Duodenal mucosa (tissue), 2 donors: ENCODE data around the gene HSP90B1.
A peak's percentile ranks its signal among the peaks of the same experiment; 100 is the strongest.

Experiments
- H3K27ac ChIP-seq: one replicate; pipeline ENCODE4 v1.7.0; 2013; ENCODE audit warnings: low read depth, low read length
- H3K27me3 ChIP-seq, 2 donors: one replicate each; pipeline ENCODE4 v1.7.0; 2013; ENCODE audit warnings: low read length in 2 of 2, control low read depth in 1 of 2; ENCODE audit not compliant: insufficient read depth in 2 of 2, control insufficient read depth in 1 of 2
- H3K36me3 ChIP-seq, 2 donors: one replicate each; pipeline ENCODE4 v1.7.0; 2013; ENCODE audit warnings: low read length in 2 of 2, control low read depth in 1 of 2; ENCODE audit not compliant: insufficient read depth in 2 of 2, control insufficient read depth in 1 of 2
- H3K4me1 ChIP-seq, 2 donors: one replicate each; pipeline ENCODE4 v1.7.0; 2013; ENCODE audit warnings: low read length in 2 of 2, control low read depth in 1 of 2; ENCODE audit not compliant: insufficient read depth in 2 of 2, control insufficient read depth in 1 of 2
- H3K4me3 ChIP-seq, 2 donors: one replicate each; pipeline ENCODE4 v1.7.0; 2013; ENCODE audit warnings: low read length in 2 of 2, low read depth in 1 of 2
- H3K9ac ChIP-seq, 2 donors: one replicate each; pipeline ENCODE4 v1.7.0; 2013; ENCODE audit warnings: low read length in 2 of 2, low read depth in 1 of 2
- H3K9me3 ChIP-seq, 2 donors: one replicate each; pipeline ENCODE4 v1.7.0; 2013; ENCODE audit warnings: low read length in 2 of 2, control low read depth in 1 of 2; ENCODE audit not compliant: control insufficient read depth in 1 of 2

HSP90B1 gene

GRCh38 chr12:103929046-103929783, 995 bp upstream of the HSP90B1 start:
- no peaks in the 10 kb centered on the region for H3K27me3 ChIP-seq
- H3K4me3 ChIP-seq: peak overlapping the region; percentile 65 to 86
- peaks cover 32 to 37% of the 10 kb centered on the region in 2 donors for H3K4me1 ChIP-seq
- H3K9ac ChIP-seq: peak overlapping the region; percentile 60 to 86
- H3K9me3 ChIP-seq: no peaks in the 10 kb centered on the region
- peaks cover 12 to 13% of the 10 kb centered on the region in 2 donors for H3K36me3 ChIP-seq
- peak overlapping the region; percentile 96 for H3K27ac ChIP-seq

DNA sequence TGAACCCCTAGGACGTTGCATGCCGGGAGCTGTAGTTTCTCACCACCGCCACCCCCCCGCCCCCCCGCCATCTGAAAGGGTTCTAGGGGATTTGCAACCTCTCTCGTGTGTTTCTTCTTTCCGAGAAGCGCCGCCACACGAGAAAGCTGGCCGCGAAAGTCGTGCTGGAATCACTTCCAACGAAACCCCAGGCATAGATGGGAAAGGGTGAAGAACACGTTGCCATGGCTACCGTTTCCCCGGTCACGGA, 501 bp upstream of the HSP90B1 start:
- peak overlapping the region in 1 of 2 donors; percentile 86 for H3K9ac ChIP-seq
- H3K27ac ChIP-seq: peak overlapping the region; percentile 96
- peaks cover 32 to 41% of the 10 kb centered on the region in 2 donors for H3K4me1 ChIP-seq

DNA sequence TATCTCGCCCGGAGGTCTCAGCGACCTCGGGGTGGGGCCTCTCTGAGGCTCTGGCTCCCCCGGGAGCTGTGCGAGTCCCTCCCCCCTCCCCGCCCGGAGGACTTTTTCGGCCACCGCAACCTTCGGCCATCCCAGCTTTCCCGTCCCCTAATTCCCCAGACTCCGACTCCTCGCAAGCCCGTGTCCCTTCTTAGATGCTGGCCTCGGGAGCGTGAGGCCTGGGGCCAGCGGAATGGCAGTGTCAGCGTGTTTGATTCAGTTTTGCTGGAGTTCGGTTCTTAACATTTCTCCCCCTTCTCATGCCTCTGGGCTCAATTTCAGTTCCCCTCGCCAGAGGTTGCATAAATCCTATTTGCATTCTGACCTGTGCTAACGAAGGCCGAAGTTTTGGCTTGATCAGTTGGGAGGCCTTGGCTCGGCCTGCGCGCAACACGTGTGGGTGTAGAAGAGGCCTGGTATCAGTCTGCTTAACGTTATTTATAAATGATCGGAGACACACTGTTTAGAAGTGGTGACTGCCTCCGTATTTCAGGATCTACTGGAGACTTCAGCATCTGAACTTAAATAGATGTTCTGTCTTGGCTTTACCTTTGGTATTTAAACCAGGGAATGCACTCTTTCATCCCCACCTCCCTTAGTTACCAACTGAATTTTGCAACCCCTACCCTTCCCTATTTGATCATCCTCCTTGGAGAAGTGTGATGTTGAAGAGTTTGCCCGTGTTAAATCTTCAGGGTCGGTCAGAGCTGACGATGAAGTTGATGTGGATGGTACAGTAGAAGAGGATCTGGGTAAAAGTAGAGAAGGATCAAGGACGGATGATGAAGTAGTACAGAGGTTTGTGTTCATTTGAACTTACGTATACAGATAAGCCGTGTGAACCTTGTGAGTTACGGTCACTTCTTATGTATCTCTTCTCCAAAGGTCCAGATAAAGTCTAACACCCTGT, 851 bp downstream of the HSP90B1 start:
- Histone ChIP-seq H3K36me3 (peaks cover 28 to 31% of the 10 kb centered on the region in 2 donors), H3K27ac (peak overlapping the region; percentile 93), H3K27me3 (no peaks in the 10 kb centered on the region), H3K4me3 (peak overlapping the region; percentile 86 to 93), H3K4me1 (peaks cover 44 to 48% of the 10 kb centered on the region in 2 donors), H3K9me3 (no peaks in the 10 kb centered on the region), H3K9ac (peak overlapping the region; percentile 74 to 95)

More for the DNA sequence above, 501 bp upstream of the HSP90B1 start:
- Histone ChIP-seq H3K9me3 (no peaks in the 10 kb centered on the region), H3K4me3 (peak overlapping the region; percentile 65 to 86), H3K36me3 (peaks cover 16 to 18% of the 10 kb centered on the region in 2 donors), H3K27me3 (no peaks in the 10 kb centered on the region)

DNA sequence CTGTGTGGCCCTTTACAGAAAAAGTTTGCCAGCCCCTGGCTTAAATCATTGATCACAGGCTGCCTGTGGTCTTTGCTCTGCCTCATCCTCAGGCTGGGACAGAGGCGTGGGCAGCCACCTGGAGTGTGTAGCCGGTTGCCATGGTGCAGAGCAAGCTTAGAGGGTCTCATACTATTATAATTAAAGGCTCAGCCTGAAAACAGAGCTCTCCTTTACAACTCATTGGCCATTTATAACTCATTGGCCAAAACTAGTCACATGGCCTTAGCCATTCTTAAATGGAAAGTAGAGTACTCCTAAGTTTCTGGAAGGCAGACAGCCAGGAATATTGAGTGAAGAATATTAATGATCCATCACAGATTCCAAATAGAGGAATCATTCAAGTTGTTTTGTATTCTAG, 3.0 kb downstream of the HSP90B1 start:
- H3K9ac ChIP-seq: no peak overlapping the region
- H3K27ac ChIP-seq: no peak overlapping the region
- peaks cover 33 to 52% of the 10 kb centered on the region in 2 donors for H3K36me3 ChIP-seq
- no peaks in the 10 kb centered on the region for H3K27me3 ChIP-seq
- no peaks in the 10 kb centered on the region for H3K9me3 ChIP-seq
- peak overlapping the region; percentile 86 to 93 for H3K4me3 ChIP-seq
- peaks cover 48% of the 10 kb centered on the region in 2 donors for H3K4me1 ChIP-seq

DNA sequence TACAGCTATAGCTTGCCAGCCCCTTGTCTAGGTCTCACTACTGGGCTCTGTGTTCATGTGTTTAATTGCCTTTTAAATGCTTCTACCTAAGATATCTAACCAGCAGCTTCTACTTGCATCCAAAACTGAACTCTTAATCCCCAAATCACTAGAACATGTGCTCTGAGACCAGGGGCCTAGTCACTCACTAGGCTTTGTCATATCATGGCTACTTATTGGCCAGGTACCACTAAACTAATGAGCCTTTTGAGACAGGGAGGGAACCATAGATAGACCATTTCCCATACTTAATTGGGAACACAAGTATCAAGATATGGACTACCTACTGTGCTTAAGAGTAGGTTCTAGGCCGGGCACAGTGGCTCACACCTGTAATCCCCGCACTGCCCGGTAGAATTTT, 6.5 kb downstream of the HSP90B1 start:
- no peaks in the 10 kb centered on the region for H3K27me3 ChIP-seq
- peaks cover 37% of the 10 kb centered on the region in 2 donors for H3K4me1 ChIP-seq
- H3K27ac ChIP-seq: no peak overlapping the region
- H3K36me3 ChIP-seq: peaks cover 60 to 86% of the 10 kb centered on the region in 2 donors
- no peak overlapping the region for H3K4me3 ChIP-seq
- no peaks in the 10 kb centered on the region for H3K9me3 ChIP-seq
- no peak overlapping the region for H3K9ac ChIP-seq

DNA sequence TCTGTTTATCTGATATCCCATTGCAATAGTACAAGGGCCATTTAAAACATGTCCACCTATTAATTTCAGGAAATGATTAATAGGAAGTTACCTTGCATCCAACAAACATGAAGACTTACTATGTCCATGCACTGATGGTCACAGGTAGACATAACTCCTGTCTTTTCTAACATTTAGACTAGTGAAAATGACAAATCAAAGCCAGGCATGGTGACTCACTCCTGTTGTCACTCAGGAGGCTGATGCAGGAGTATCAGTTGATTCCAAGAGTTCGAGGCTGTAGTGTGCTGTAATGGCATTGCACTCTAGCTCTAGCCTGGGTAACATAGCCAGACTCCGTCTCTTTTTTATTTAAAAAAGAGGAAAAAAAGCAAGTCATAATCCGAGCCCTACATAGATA, 14.8 kb downstream of the HSP90B1 start:
- Histone ChIP-seq H3K9ac (no peak overlapping the region), H3K4me3 (no peak overlapping the region), H3K27me3 (no peaks in the 10 kb centered on the region), H3K36me3 (peaks cover 79 to 98% of the 10 kb centered on the region in 2 donors), H3K27ac (no peak overlapping the region), H3K9me3 (no peaks in the 10 kb centered on the region), H3K4me1 (no peaks in the 10 kb centered on the region)

DNA sequence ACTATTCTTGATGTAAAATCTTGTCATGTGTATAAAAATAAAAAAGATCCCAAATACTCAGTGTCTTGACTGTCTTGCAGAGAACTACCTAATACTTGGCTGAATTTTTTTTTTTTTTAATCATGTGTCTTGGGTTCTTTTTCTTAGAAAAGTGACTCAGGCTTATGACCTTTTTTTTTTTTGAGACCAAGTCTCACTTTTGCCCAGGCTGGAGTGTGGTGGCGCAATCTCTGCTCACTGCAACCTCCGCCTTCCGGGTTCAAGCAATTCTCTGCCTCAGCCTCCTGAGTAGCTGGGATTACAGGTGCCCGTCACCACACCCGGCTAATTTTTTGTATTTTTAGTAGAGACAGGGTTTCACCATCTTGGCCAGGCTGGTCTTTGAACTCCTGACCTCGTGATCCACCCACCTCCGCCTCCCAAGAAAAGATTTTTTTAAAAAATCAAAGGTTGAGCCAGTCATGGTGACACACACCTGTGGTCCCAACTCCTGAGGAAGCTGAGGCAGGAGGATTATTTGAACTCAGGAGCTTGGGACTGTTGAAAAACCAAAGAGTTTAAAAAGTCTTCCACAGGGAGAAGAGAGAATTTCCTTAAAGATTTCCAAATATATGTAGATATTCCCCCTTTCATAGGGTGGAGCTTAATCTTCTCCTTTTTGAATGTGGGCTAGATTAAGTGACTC, 17.8 kb downstream of the HSP90B1 start:
- H3K4me1 ChIP-seq: no peaks in the 10 kb centered on the region
- no peak overlapping the region for H3K27ac ChIP-seq
- H3K9me3 ChIP-seq: no peaks in the 10 kb centered on the region
- H3K9ac ChIP-seq: no peak overlapping the region
- no peak overlapping the region for H3K4me3 ChIP-seq
- peaks cover 61 to 96% of the 10 kb centered on the region in 2 donors for H3K36me3 ChIP-seq
- no peaks in the 10 kb centered on the region for H3K27me3 ChIP-seq

DNA sequence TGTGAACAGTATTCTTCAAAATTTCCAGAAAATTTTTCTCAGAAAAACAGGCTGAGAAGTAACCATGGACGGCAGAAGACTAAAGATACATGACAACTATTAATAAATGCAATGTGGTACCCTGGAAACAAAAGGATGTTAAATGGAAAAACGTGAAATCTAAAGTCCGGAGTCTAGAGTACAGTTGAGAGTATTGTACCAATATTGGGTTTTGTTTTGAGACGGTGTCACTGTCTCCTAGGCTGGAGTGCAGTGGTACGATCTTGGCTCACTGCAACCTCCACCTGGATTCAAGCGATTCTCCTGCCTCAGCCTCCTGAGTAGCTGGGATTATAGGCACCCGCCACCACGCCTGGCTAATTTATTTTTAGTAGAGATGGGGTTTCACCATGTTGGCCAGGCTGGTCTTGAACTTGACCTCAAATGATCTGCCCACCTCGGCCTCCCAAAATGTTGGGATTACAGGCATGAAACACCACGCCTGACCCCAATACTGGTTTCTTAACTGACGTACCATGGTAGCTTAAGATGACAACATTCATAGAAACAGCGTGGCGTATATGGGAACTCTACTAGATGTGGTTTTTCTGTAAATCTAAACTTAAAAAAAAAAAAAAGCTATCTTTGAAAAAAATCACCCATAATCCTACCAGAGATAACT, 18.7 kb downstream of the HSP90B1 start:
- Histone ChIP-seq H3K9me3 (no peaks in the 10 kb centered on the region), H3K27me3 (no peaks in the 10 kb centered on the region), H3K4me1 (no peaks in the 10 kb centered on the region), H3K36me3 (peaks cover 53 to 96% of the 10 kb centered on the region in 2 donors), H3K4me3 (no peak overlapping the region), H3K9ac (no peak overlapping the region), H3K27ac (no peak overlapping the region)

DNA sequence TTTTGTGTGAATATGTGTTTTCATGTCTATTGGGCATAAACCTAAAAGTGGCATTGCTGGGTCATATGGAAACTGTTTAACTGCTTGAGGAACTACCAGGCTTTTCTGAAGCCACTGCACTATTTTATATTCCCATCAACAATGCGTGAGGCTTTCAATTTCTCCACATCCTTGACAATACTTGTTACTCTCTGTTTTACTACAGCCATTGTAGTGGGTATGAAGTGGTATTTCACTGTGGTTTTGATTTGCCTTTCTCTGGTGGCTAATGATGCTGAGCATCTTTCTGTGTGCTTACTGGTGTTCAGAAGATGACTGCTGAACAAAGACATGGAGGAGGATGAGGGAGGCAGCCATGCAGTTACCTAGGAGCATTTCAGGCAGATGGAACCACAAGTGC, 22.3 kb downstream of the HSP90B1 start:
- H3K27ac ChIP-seq: no peak overlapping the region
- H3K36me3 ChIP-seq: peaks cover 18 to 67% of the 10 kb centered on the region in 2 donors
- H3K4me3 ChIP-seq: no peak overlapping the region
- peaks cover 8 to 11% of the 10 kb centered on the region in 2 donors for H3K4me1 ChIP-seq
- H3K9me3 ChIP-seq: no peaks in the 10 kb centered on the region
- H3K27me3 ChIP-seq: no peaks in the 10 kb centered on the region
- H3K9ac ChIP-seq: no peak overlapping the region
